ENCODE results near the gene TGM2. TPM values are rescaled to one million over a fixed set of nuclear protein-coding genes. Genes with fewer than 3 reads are reported as not detected.

The TGM2 gene
- total and polyA plus RNA-seq, 2 donors (not counting 1 experiment from before 2014, with no cell fraction given): 2.4 to 60.8 TPM

DNA sequence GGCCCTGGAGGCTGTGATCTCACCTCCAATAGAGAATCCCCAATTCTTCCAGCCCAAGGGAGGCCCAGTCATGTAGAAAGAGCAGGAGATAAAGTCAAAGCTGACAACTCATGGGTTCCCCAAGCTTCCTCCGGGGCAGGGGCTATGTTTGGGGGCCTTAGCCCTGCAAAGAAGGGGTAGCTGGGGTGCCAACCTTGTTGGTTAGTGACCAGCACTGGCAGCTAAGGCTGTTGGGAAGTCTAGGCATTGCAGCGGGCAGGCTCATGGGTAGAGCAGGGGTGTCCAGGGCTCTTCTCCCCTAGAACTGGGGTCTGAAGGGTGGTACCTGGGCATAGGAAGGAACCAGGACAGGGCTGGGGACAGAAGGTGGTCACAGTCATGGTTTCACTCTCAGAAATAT is 36.4 kb downstream of the TGM2 start:
- Histone ChIP-seq H3K27me3 (replicated peaks in 1 of 4; ENCODE audit: control extremely low read depth in 1 of 4, control insufficient read depth in 3 of 4, insufficient read depth in 4 of 4, low read length in 3 of 4) (no peaks in the 10 kb centered on the region), H3K9ac (ENCODE audit: low read length) (no peak overlapping the region), H3K4me3 (ENCODE audit: control extremely low read depth in 1 of 5, extremely low read depth in 1 of 5, insufficient read depth in 1 of 5, low read depth in 2 of 5, low read length in 4 of 5) (no peak overlapping the region), H3K27ac (ENCODE audit: low read length in 2 of 2) (no peak overlapping the region), H3K36me3 (replicated peaks in 1 of 2; ENCODE audit: control extremely low read depth in 1 of 2, control insufficient read depth in 1 of 2, extremely low read depth in 1 of 2, insufficient read depth in 2 of 2, low read length in 1 of 2) (no peaks in the 10 kb centered on the region), H3K4me1 (ENCODE audit: control insufficient read depth in 2 of 2, insufficient read depth in 2 of 2, low read length in 2 of 2) (no peaks in the 10 kb centered on the region), H3K4me2 (replicated peaks; ENCODE audit: low read depth, low read length, poor library complexity, severe bottlenecking) (no peak overlapping the region), H3K79me2 (ENCODE audit: control insufficient read depth, insufficient read depth, low read length) (no peaks in the 10 kb centered on the region), H2AFZ (ENCODE audit: insufficient read depth, low read depth, low read length, poor library complexity, severe bottlenecking) (no peak overlapping the region), H3K9me3 (ENCODE audit: control extremely low read depth in 1 of 3, control insufficient read depth in 2 of 3, insufficient read depth in 1 of 3, low read length in 2 of 3) (no peaks in the 10 kb centered on the region), H4K20me1 (ENCODE audit: control insufficient read depth, insufficient read depth, low read length, poor library complexity, severe bottlenecking) (no peaks in the 10 kb centered on the region)
- Mint-ChIP-seq H3K9me3 (ENCODE audit: insufficient read depth) (no peaks in the 10 kb centered on the region), H3K27me3 (no peaks in the 10 kb centered on the region), H3K4me3 (no peak overlapping the region), H3K27ac (no peak overlapping the region), H3K4me1 (no peaks in the 10 kb centered on the region)
- no peak for TF ChIP-seq EZH2 (IDR thresholded peaks at IDR 0.05; ENCODE audit: borderline replicate concordance, insufficient read depth, low read depth, low read length, poor library complexity, severe bottlenecking)
- TF ChIP-seq, protein P1, sequence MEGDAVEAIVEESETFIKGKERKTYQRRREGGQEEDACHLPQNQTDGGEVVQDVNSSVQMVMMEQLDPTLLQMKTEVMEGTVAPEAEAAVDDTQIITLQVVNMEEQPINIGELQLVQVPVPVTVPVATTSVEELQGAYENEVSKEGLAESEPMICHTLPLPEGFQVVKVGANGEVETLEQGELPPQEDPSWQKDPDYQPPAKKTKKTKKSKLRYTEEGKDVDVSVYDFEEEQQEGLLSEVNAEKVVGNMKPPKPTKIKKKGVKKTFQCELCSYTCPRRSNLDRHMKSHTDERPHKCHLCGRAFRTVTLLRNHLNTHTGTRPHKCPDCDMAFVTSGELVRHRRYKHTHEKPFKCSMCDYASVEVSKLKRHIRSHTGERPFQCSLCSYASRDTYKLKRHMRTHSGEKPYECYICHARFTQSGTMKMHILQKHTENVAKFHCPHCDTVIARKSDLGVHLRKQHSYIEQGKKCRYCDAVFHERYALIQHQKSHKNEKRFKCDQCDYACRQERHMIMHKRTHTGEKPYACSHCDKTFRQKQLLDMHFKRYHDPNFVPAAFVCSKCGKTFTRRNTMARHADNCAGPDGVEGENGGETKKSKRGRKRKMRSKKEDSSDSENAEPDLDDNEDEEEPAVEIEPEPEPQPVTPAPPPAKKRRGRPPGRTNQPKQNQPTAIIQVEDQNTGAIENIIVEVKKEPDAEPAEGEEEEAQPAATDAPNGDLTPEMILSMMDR (IDR thresholded peaks at IDR 0.05): no peak
- DNase-seq (no peak), ATAC-seq (ENCODE audit: low read depth) (no peak)
- POLR2A ChIA-PET: interaction anchor here (0.6 kb wide), 1 partner anchor 8 kb away, joined by 4 read pairs; no protein-coding TSS in a partner anchor
- CTCF ChIA-PET: interaction anchor here (1.4 kb wide), 1 partner anchor 71 kb away, joined by 6 read pairs; no protein-coding TSS in a partner anchor
- 100% methylated on average over 2 of the region's 2 CpGs for WGBS (ENCODE audit: insufficient coverage)
- intact Hi-C loops (cut with micrococcal nuclease): no loop called here

DNA sequence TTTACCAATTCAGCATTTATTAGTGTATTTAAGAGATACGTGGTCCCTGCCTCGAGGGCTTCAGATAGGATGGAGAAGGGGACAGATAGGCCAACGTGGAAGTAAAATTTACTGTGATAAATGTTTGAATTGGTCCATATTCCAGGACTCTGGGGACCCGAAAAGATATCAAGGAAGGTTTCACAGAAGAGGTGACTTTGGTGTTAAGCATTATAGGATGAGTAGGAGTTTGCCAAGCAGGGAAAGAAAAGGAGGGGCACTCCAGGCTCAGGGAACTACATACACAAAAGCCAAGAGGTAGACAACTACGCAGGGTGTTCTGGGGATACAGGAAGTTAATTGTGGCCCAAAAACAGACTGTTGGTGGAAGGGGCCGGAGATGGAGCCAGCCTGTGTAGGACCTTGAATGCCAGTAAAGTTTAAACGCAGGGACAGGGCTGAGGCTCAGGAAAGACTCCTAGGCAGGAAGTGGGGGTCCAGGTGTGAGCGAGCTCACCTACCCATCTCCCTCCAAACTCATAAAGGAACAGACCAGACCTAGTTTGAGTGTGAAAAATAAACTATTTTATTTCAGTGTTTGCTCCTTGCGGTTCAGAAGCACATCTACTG is 37.0 kb downstream of the TGM2 start:
- no peaks in the 10 kb centered on the region for H3K79me2 ChIP-seq (ENCODE audit: control insufficient read depth, insufficient read depth, low read length)
- no peaks in the 10 kb centered on the region for H4K20me1 ChIP-seq (ENCODE audit: control insufficient read depth, insufficient read depth, low read length, poor library complexity, severe bottlenecking)
- 89% methylated on average over 7 of the region's 9 CpGs for WGBS (ENCODE audit: insufficient coverage)
- H3K4me2 ChIP-seq (replicated peaks; ENCODE audit: low read depth, low read length, poor library complexity, severe bottlenecking): no peak overlapping the region
- H3K9me3 ChIP-seq (ENCODE audit: control extremely low read depth in 1 of 3, control insufficient read depth in 2 of 3, insufficient read depth in 1 of 3, low read length in 2 of 3): no peaks in the 10 kb centered on the region
- DNase-seq (no peak), ATAC-seq (ENCODE audit: low read depth) (no peak)
- H3K4me3 ChIP-seq (ENCODE audit: control extremely low read depth in 1 of 5, extremely low read depth in 1 of 5, insufficient read depth in 1 of 5, low read depth in 2 of 5, low read length in 4 of 5): no peak overlapping the region
- CTCF ChIA-PET: interaction anchor here (0.8 kb wide), 1 partner anchor 48 kb away, joined by 3 read pairs; no protein-coding TSS in a partner anchor
- no peaks in the 10 kb centered on the region for H3K36me3 ChIP-seq (replicated peaks in 1 of 2; ENCODE audit: control extremely low read depth in 1 of 2, control insufficient read depth in 1 of 2, extremely low read depth in 1 of 2, insufficient read depth in 2 of 2, low read length in 1 of 2)
- POLR2A ChIA-PET: interaction anchor here (0.6 kb wide), 1 partner anchor 8 kb away, joined by 4 read pairs; no protein-coding TSS in a partner anchor
- H2AFZ ChIP-seq (ENCODE audit: insufficient read depth, low read depth, low read length, poor library complexity, severe bottlenecking): no peak overlapping the region
- Mint-ChIP-seq H3K9me3 (ENCODE audit: insufficient read depth) (no peaks in the 10 kb centered on the region), H3K27me3 (no peaks in the 10 kb centered on the region), H3K4me1 (no peaks in the 10 kb centered on the region), H3K27ac (no peak overlapping the region), H3K4me3 (no peak overlapping the region)
- no peak overlapping the region for H3K27ac ChIP-seq (ENCODE audit: low read length in 2 of 2)
- H3K4me1 ChIP-seq (ENCODE audit: control insufficient read depth in 2 of 2, insufficient read depth in 2 of 2, low read length in 2 of 2): no peaks in the 10 kb centered on the region
- no peak overlapping the region for H3K9ac ChIP-seq (ENCODE audit: low read length)
- no peaks in the 10 kb centered on the region for H3K27me3 ChIP-seq (replicated peaks in 1 of 4; ENCODE audit: control extremely low read depth in 1 of 4, control insufficient read depth in 3 of 4, insufficient read depth in 4 of 4, low read length in 3 of 4)
- intact Hi-C loops (cut with micrococcal nuclease): no loop called here
- TF ChIP-seq, protein P1 (IDR thresholded peaks at IDR 0.05): no peak
- TF ChIP-seq EZH2 (IDR thresholded peaks at IDR 0.05; ENCODE audit: borderline replicate concordance, insufficient read depth, low read depth, low read length, poor library complexity, severe bottlenecking): no peak
